Activated CD4-positive, alpha-beta T cell treated with anti-CD3 and anti-CD28 coated beads, Interleukin-2, amount 50 U/mL, for 16 hours (primary cell): ENCODE measurements around the gene EGFL7.
"Not testable (repeated sequence)": the region's sequence is repeated elsewhere in the genome, so short reads cannot be mapped to it uniquely, and the experiment has no call there.

Experiments
- DNase-seq: peaks from one replicate; pipeline ENCODE4 v3.0.0-alpha.2; 2020

The EGFL7 gene

GRCh38 chr9:136704741-136705140 lies 42.0 kb downstream of the EGFL7 start:
- not testable (repeated sequence) for DNase-seq

- no peak for DNase-seq
Measured at GRCh38 chr9:136705564-136705963, 42.8 kb downstream of the EGFL7 start.

- DNase-seq = no peak
Measured at GRCh38 chr9:136707011-136707410, 44.3 kb downstream of the EGFL7 start.

- DNase-seq = no peak
Measured at GRCh38 chr9:136707849-136708517, 45.3 kb downstream of the EGFL7 start.

GRCh38 chr9:136709454-136710109 lies 46.9 kb downstream of the EGFL7 start:
- DNase-seq = no peak

GRCh38 chr9:136710543-136710942 lies 47.8 kb downstream of the EGFL7 start:
- no peak for DNase-seq

- not testable (repeated sequence) for DNase-seq
Measured at GRCh38 chr9:136711219-136711648, 48.5 kb downstream of the EGFL7 start.

- no peak for DNase-seq
Measured at GRCh38 chr9:136711751-136712689, 49.3 kb downstream of the EGFL7 start, which contains the start of gene DIPK1B. Gene DIPK1B, plus strand, starts transcription at chr9:136712572. Its CDS starts 94 bp downstream, at chr9:136712666.

- DNase-seq = no peak
Measured at GRCh38 chr9:136712690-136713544, 50.2 kb downstream of the EGFL7 start.

- no peak for DNase-seq
Measured at GRCh38 chr9:136713550-136713949, 50.8 kb downstream of the EGFL7 start.

- no peak for DNase-seq
Measured at GRCh38 chr9:136714096-136714892, 51.6 kb downstream of the EGFL7 start.

GRCh38 chr9:136714893-136715274 lies 52.2 kb downstream of the EGFL7 start:
- no peak for DNase-seq

- DNase-seq = no peak
Measured at GRCh38 chr9:136717399-136717798, 54.7 kb downstream of the EGFL7 start.

GRCh38 chr9:136718345-136719194 lies 55.9 kb downstream of the EGFL7 start:
- no peak for DNase-seq

- DNase-seq = no peak
Measured at GRCh38 chr9:136719195-136719880, 56.6 kb downstream of the EGFL7 start.

- no peak for DNase-seq
Measured at GRCh38 chr9:136720251-136720897, 57.7 kb downstream of the EGFL7 start.

GRCh38 chr9:136720898-136721338 lies 58.2 kb downstream of the EGFL7 start:
- no peak for DNase-seq

- no peak for DNase-seq
Measured at GRCh38 chr9:136721339-136722092, 58.8 kb downstream of the EGFL7 start.
